Testis (tissue), 2 donors: ENCODE measurements around the gene GJB6.

ENCODE experiments used
- CTCF ChIP-seq, 3 experiments: fragments of 450-650 bp in 2 of 3; fragments of 200-600 bp in 1 of 3; sonication (generic) in 1 of 3; IDR thresholded peaks; one replicate each; pipeline ENCODE4 v1.5.1; 2016 to 2019; ENCODE audit warnings: antibody characterized with exemption in 3 of 3, mild to moderate bottlenecking in 2 of 3, moderate library complexity in 1 of 3
- POLR2A ChIP-seq: fragments of 450-650 bp; IDR thresholded peaks from one replicate; pipeline ENCODE4 v1.6.1; 2017; ENCODE audit warnings: antibody characterized with exemption, mild to moderate bottlenecking, moderate library complexity

- TF ChIP-seq CTCF (IDR thresholded peaks at IDR 0.05) (no peak), POLR2A (no peak)
Observed at GRCh38 chr13:20221772-20222171, 10.3 kb downstream of the GJB6 start.
